ENCODE measurements around the gene KIAA1958.

The KIAA1958 gene, protein sequence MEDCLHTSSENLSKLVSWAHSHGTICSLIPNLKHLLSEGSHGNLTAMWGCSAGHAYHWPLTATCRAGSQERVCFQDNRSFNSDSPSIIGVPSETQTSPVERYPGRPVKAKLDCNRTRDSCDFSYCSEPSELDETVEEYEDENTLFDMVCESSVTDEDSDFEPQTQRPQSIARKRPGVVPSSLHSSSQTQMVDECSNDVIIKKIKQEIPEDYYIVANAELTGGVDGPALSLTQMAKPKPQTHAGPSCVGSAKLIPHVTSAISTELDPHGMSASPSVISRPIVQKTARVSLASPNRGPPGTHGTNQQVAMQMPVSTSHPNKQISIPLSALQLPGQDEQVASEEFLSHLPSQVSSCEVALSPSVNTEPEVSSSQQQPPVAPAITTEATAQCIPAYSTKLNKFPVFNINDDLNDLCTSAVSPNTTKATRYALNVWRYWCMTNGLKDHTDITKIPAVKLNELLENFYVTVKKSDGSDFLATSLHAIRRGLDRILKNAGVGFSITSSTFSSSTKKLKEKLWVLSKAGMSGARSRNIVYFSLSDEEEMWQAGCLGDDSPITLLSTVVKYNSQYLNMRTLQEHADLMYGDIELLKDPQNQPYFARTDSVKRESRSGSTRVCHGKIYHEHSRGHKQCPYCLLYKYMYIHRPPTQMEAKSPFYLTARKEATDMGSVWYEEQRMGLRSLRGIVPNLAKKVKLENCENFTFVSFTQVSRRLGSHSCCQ

DNA sequence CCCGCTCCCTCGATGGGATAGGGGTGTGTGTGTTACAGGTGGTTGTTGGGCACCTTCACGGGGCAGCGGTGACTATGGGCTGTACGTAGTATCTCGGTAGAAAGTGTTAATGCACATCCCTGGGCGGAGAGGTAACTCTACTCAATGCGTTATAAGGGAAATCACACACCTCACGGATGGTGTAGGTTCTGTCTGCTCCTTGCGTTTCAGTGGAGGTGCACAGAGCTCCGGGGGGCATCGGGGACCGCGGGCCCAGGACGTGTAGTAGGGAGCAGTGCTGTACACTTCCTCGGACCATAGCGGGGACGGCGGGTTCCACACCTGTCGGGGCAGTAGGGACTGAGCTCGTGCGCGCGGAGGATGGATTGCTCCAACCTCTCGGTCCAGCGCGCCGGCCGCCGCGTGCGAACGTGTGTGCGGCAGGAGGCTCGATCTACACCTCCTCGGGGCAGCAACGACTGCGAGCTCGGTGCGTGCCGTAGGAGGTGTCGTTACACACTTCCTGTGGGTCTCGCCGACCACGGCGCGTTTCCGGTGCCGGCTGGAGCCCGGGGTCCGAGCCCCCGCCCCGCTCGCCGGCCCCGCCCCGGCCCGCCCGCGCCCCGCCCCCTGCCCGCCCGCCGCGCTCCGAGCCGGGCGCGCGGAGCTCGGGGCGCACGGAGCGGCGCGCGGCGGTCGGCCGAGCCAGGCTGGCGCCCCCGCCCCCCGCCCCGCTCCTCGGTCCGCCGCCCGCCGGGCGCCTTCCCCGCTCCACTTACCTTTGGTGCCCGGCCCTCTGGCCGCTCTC is at the start of gene KIAA1958:
Gene KIAA1958 (plus strand): TSS at position 607 of the 787 bp plus-strand sequence. CDS start 87,254 bp downstream, outside the sequence.
- DNase-seq (ENCODE audit: low spot score) = peak; percentile 91

GRCh38 chr9:112437406-112437805 is 49.2 kb upstream of the KIAA1958 start:
- DNase-seq (ENCODE audit: low spot score) = no peak

DNA sequence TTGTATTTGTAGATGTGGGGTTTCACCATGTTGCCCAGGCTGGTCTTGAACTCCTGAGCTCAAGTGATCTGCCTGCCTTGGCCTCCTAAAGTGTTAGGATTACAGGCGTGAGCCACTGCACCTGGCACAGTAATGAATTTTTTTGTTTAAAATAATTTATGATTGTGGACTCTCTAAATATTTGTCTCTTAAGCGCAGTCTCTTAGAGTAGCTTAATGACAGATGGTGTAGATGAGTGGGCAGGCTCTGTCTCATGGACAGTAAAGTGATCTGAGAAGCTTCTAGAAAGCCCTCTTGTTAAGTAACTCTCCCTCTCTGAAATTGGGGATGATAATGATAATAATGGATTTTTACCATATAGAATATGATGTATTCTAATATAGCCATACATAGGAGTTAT is 47.5 kb upstream of the KIAA1958 start:
- no peak for DNase-seq (ENCODE audit: low spot score)

DNA sequence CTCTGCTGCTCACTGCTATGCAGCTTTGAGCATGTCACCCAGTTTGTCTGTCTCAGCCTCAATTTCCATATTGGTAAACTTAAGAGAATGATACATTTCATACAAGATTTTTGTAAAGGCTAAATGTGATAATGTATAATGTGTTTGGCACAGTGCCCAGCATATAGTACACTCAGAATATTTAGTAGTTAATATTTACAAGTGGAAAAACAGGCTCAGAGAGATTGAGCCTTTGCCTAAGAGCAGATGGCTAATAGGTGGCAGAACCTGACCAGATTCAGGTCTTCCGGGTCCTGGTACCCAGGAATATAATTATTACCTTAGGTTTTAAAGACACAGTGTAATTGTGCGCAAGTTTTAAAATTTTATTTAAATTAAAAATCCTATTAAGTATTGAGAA is 46.8 kb upstream of the KIAA1958 start:
- no peak for DNase-seq (ENCODE audit: low spot score)

- DNase-seq (ENCODE audit: low spot score) = peak; percentile 16
Observed at GRCh38 chr9:112443200-112443599, 43.4 kb upstream of the KIAA1958 start.

DNA sequence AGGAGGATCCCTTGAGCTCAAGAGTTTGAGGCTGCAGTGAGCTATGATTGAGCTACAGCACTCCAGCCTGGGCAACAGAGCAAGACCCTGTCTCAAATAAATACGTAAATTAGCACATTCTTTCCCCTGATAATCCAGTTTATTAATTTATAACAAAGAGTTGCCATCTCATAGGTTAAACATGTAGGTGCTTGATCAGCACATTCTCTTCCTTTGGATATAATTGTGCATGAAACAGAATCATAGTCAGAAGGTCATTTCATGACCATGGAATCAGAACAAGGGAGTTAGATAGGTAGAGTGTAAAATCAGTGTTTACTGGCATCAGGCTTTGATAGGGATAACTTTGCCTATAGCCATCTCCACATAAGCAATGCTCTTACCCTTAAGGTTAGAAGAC is 43.0 kb upstream of the KIAA1958 start:
- DNase-seq (ENCODE audit: low spot score) = no peak

DNA sequence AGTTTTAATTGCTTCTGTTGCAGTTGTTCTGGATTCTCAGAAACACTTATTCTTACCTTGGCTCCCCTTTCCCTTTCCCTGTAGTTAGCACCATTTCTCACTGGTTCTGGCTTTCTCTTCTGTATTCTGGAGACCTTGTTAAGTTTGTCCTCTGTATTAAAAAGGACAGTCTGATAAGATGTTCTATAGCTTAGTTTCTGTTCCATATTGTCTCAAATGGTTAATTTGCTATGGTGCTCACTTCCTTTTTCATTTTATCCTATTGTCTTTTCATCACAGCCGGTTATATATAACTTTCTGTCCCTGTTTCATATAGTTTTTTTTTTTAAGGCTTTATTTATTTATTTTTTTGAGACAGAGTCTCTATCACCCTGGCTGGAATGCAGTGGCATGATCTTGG is 41.4 kb upstream of the KIAA1958 start:
- no peak for DNase-seq (ENCODE audit: low spot score)

DNA sequence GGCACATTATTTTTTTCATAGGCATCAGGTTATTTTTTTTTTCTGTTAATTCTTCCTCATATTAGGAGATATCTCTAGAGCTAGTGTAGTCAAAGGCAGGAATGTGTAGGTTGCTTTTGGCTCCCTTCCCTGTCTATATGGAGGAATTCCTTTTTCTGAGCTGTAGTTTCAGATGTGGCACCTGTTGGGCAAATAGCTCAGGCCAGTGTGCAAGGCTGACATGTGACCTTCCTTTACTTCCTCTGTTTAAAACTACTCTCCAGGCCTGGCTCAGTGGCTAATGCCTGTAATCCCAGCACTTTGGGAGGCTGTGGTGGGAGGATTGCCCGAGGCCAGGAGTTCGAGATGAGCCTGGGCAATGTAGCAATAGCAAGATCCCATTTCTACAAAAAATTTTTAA is 40.5 kb upstream of the KIAA1958 start:
- no peak for DNase-seq (ENCODE audit: low spot score)

DNA sequence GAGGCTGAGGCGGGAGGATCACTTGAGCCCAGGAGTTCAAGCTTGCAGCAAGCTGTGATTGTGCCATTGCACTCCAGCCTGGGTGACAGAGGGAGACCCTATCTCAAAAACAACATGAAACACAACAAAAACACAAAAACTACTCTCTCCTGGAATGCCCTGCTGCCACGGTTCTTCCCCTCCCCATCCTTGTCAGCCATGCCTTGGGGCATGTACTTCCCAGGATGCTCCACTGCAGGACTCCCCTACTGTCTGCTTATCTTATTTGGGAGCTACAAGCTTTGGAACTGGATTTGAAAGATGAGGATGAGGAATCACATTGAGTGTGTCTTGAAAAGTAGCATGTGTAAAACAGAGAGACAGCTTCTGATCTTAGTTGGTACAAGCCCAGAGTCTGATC is 40.1 kb upstream of the KIAA1958 start:
- no peak for DNase-seq (ENCODE audit: low spot score)

GRCh38 chr9:112447283-112447761 is 39.3 kb upstream of the KIAA1958 start:
- DNase-seq (ENCODE audit: low spot score) = no peak

GRCh38 chr9:112462855-112463254 is 23.8 kb upstream of the KIAA1958 start:
- DNase-seq (ENCODE audit: low spot score) = no peak

GRCh38 chr9:112465352-112465751 is 21.3 kb upstream of the KIAA1958 start:
- DNase-seq (ENCODE audit: low spot score) = no peak

DNA sequence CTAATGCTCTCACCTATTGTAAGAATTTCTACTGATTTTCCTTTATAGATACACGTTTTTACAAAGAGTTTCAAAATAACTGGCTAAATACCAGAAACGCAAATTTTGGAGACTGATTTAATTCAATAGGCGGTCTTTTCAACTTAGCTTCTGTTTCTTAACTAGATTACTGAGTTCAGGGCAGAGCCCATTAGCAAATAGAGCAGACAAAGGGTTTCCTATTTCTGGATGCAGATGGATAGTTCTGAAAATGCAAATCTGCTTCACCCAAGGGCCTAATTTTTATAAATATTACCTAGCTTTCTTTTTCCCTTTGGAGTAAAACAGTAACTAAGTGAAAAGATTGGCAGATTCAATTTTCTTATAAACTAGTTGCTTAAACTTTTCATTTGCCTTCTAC is 13.6 kb upstream of the KIAA1958 start:
- DNase-seq (ENCODE audit: low spot score) = no peak

GRCh38 chr9:112473986-112474385 is 12.6 kb upstream of the KIAA1958 start:
- no peak for DNase-seq (ENCODE audit: low spot score)

DNA sequence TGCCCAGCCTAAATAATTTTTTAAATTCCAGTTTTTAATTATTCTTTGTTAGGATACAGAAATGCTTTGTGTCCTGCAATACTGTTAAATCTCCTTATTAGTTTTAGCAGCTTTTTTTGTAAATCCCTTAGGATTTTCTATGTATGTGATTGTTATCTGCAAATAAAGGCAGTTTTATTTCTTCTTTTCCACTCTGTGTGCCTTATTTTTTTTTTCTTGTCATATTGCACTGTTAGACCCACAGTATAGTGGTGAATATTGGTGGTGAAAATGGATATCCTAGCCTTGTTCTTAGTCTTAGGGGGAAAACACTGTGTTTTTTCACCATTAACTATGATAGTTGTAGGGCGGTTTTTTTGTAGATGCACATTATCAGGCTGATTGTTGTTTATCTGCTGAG is 11.3 kb upstream of the KIAA1958 start:
- DNase-seq (ENCODE audit: low spot score) = no peak

DNA sequence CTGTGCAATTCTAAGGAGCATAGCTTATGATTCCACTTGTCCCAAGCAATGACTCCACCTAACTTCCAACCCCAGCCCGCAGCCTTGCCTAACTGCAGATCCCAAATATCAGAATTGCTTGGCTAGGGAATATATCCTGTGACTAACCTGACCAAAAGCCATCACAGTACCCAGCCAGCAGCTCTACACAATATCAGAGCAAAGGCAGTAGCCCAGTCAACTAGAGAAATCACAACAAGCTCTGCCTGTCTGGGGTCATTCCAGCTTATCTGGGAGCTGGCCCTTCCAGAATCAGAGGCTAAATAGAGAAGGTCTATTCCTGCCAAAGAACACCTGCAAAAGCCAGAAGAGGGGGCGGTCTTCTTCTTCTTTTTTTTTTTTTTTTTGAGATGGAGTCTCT is 9.3 kb upstream of the KIAA1958 start:
- no peak for DNase-seq (ENCODE audit: low spot score)

GRCh38 chr9:112479221-112479620 is 7.4 kb upstream of the KIAA1958 start:
- DNase-seq (ENCODE audit: low spot score) = no peak

DNA sequence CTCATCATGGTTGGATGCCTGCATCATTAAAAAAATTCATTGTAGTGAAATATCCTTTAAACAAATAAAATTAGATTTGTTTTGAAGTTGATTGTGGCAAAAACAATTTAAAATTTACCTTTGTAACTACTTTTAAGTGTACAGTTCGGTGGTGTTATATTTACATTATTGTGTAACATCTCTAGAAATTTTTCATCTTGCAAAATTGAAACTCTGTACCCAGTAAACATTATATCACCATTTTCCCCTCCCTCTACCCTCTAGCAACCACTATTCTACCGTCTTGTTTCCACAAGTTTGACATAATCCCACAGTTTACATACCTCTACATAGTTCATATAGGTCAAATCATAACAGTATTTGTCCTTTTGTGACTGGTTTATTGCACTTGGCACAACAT is 2.0 kb upstream of the KIAA1958 start:
- DNase-seq (ENCODE audit: low spot score) = no peak

- no peak for DNase-seq (ENCODE audit: low spot score)
Observed at GRCh38 chr9:112485574-112485973, 1.1 kb upstream of the KIAA1958 start.

GRCh38 chr9:112487008-112487798 is 576 bp downstream of the KIAA1958 start:
- DNase-seq (ENCODE audit: low spot score) = peak; percentile 48

GRCh38 chr9:112487799-112488340 is 1.2 kb downstream of the KIAA1958 start:
- DNase-seq (ENCODE audit: low spot score) = peak; percentile 30

Data from HuH-7 (cell line).